H9 (cell line): ENCODE results near the gene DHDH. TPM values are rescaled to one million over a fixed set of nuclear protein-coding genes. Genes with fewer than 3 reads are reported as not detected.

ENCODE experiments used
- DNase-seq: peaks from one replicate; pipeline ENCODE4 v3.0.0-alpha.2; 2017
- H2AFZ ChIP-seq: one replicate; pipeline ENCODE4 v1.6.1; 2013; ENCODE audit warnings: mild to moderate bottlenecking, low read length, control low read depth, moderate library complexity
- H2AK5ac ChIP-seq: 2 replicates; pipeline ENCODE4 v1.6.1; 2013; ENCODE audit warnings: low read length, control low read depth, mixed read lengths; ENCODE audit not compliant: insufficient read length
- H2BK120ac ChIP-seq: one replicate; pipeline ENCODE4 v1.6.1; 2013; ENCODE audit warnings: low read depth, mild to moderate bottlenecking, low read length, control low read depth, inconsistent platforms; ENCODE audit not compliant: poor library complexity, severe bottlenecking
- H2BK12ac ChIP-seq: 2 replicates; pipeline ENCODE4 v1.6.1; 2013; ENCODE audit warnings: low read length, control low read depth, mixed read lengths, low read depth; ENCODE audit not compliant: insufficient read length
- H2BK15ac ChIP-seq: 2 replicates; pipeline ENCODE4 v1.6.1; 2013; ENCODE audit warnings: low read depth, low read length, control low read depth
- H2BK20ac ChIP-seq: one replicate; pipeline ENCODE4 v1.6.1; 2013; ENCODE audit warnings: low read depth, mild to moderate bottlenecking, low read length, control low read depth, inconsistent platforms; ENCODE audit not compliant: poor library complexity, severe bottlenecking
- H2BK5ac ChIP-seq: 2 replicates; pipeline ENCODE4 v1.6.1; 2013; ENCODE audit warnings: low read length, control low read depth, mixed read lengths; ENCODE audit not compliant: insufficient read length
- H3K14ac ChIP-seq: 2 replicates; pipeline ENCODE4 v1.6.1; 2013; ENCODE audit warnings: low read length, control low read depth; ENCODE audit not compliant: insufficient read depth
- H3K18ac ChIP-seq: 2 replicates; pipeline ENCODE4 v1.6.1; 2013; ENCODE audit warnings: low read depth, mild to moderate bottlenecking, mixed read lengths, low read length, control low read depth; ENCODE audit not compliant: insufficient read length
- H3K23ac ChIP-seq: 2 replicates; pipeline ENCODE4 v1.6.1; 2013; ENCODE audit warnings: low read length, control low read depth, mixed read lengths, low read depth; ENCODE audit not compliant: insufficient read length
- H3K23me2 ChIP-seq: 2 replicates; pipeline ENCODE4 v1.6.1; 2013; ENCODE audit warnings: low read depth, mild to moderate bottlenecking, mixed read lengths, low read length, control low read depth; ENCODE audit not compliant: insufficient read length, poor library complexity, severe bottlenecking
- H3K27ac ChIP-seq: 2 replicates; pipeline ENCODE4 v1.5.1; 2013; ENCODE audit warnings: low read length, control low read depth, mixed read lengths, low read depth; ENCODE audit not compliant: insufficient read length
- H3K27me3 ChIP-seq: 2 replicates; pipeline ENCODE4 v1.6.1; 2013; ENCODE audit warnings: low read length, control low read depth, inconsistent platforms; ENCODE audit not compliant: insufficient read depth
- H3K4ac ChIP-seq: 2 replicates; pipeline ENCODE4 v1.6.1; 2013; ENCODE audit warnings: low read depth, mild to moderate bottlenecking, control low read depth, inconsistent platforms, low read length, moderate library complexity
- H3K4me1 ChIP-seq: 2 replicates; pipeline ENCODE4 v1.6.1; 2013; ENCODE audit warnings: low read length, control low read depth, inconsistent platforms; ENCODE audit not compliant: insufficient read depth
- H3K4me2 ChIP-seq: 2 replicates; pipeline ENCODE4 v1.6.1; 2013; ENCODE audit warnings: low read length, control low read depth, mixed read lengths; ENCODE audit not compliant: insufficient read length, insufficient read depth
- H3K56ac ChIP-seq: 2 replicates; pipeline ENCODE4 v1.6.1; 2013; ENCODE audit warnings: low read depth, mild to moderate bottlenecking, mixed read lengths, low read length, control low read depth; ENCODE audit not compliant: insufficient read length
- H3K79me1 ChIP-seq: 2 replicates; pipeline ENCODE4 v1.6.1; 2013; ENCODE audit warnings: low read depth, mild to moderate bottlenecking, moderate library complexity, low read length, control low read depth, inconsistent platforms; ENCODE audit not compliant: insufficient read depth, poor library complexity, severe bottlenecking
- H3K79me2 ChIP-seq: 2 replicates; pipeline ENCODE4 v1.6.1; 2013; ENCODE audit warnings: low read length, control low read depth, inconsistent platforms; ENCODE audit not compliant: insufficient read depth
- H3K9ac ChIP-seq: 2 replicates; pipeline ENCODE4 v1.6.1; 2013; ENCODE audit warnings: low read length, control low read depth, mixed read lengths; ENCODE audit not compliant: insufficient read length; ENCODE audit errors: extremely low read depth
- H3K9me3 ChIP-seq: one replicate; pipeline ENCODE4 v1.6.1; 2013; ENCODE audit warnings: low read depth, low read length, inconsistent platforms; ENCODE audit not compliant: control insufficient read depth
- H3T11ph ChIP-seq: one replicate; pipeline ENCODE4 v1.6.1; 2013; ENCODE audit warnings: mild to moderate bottlenecking, low read length, control low read depth, inconsistent platforms
- H4K20me1 ChIP-seq: one replicate; pipeline ENCODE4 v1.6.1; 2013; ENCODE audit not compliant: control insufficient read depth, insufficient read length, insufficient read depth
- H4K5ac ChIP-seq: 2 replicates; pipeline ENCODE4 v1.6.1; 2013; ENCODE audit warnings: low read depth, mild to moderate bottlenecking, mixed read lengths, low read length, control low read depth; ENCODE audit not compliant: insufficient read length
- H4K8ac ChIP-seq: replicated peaks from 2 replicates; pipeline ENCODE4 v1.6.1; 2013; ENCODE audit warnings: low read length, control low read depth, mixed read lengths, low read depth; ENCODE audit not compliant: insufficient read length
- H4K91ac ChIP-seq: 2 replicates; pipeline ENCODE4 v1.6.1; 2013; ENCODE audit warnings: low read depth, mild to moderate bottlenecking, moderate library complexity, mixed read lengths, low read length, control low read depth; ENCODE audit not compliant: insufficient read length
- H3K27ac Mint-ChIP-seq, 3 experiments: 2 replicates in 2 of 3; 3 replicates in 1 of 3; pipeline ENCODE4 v1.8.0; 2020 to 2021; ENCODE audit warnings: mixed read lengths in 3 of 3, mild to moderate bottlenecking in 1 of 3, moderate library complexity in 1 of 3
- H3K27me3 Mint-ChIP-seq: 2 replicates; pipeline ENCODE4 v1.8.0; 2021; ENCODE audit warnings: low read depth, mild to moderate bottlenecking, moderate library complexity, mixed read lengths
- H3K36me3 Mint-ChIP-seq, 3 experiments: 2 replicates in 2 of 3; 3 replicates in 1 of 3; pipeline ENCODE4 v1.8.0; 2020 to 2021; ENCODE audit warnings: low read depth in 3 of 3, mixed read lengths in 3 of 3; ENCODE audit not compliant: insufficient read depth in 1 of 3
- H3K4me1 Mint-ChIP-seq, 2 experiments: 2 replicates each; pipeline ENCODE4 v1.8.0; 2020; ENCODE audit warnings: mixed read lengths in 2 of 2
- H3K4me3 Mint-ChIP-seq, 2 experiments: 2 replicates in 1 of 2; 3 replicates in 1 of 2; pipeline ENCODE4 v1.8.0; 2020 to 2021; ENCODE audit warnings: mild to moderate bottlenecking in 2 of 2, mixed read lengths in 2 of 2, moderate library complexity in 1 of 2
- H3K9me3 Mint-ChIP-seq, 2 experiments: 2 replicates in 1 of 2; 3 replicates in 1 of 2; pipeline ENCODE4 v1.8.0; 2020; ENCODE audit warnings: mild to moderate bottlenecking in 2 of 2, mixed read lengths in 2 of 2, moderate library complexity in 1 of 2
- CTCF ChIP-seq: fragments of 200-600 bp; sonication (generic); conservative IDR thresholded peaks from 3 replicates; pipeline ENCODE4 v1.8.0; 2021; ENCODE audit warnings: antibody characterized with exemption, mild to moderate bottlenecking
- WGBS: extraction: QIAGEN DNeasy Blood & Tissue Kit; methylation state at CpG from one replicate; pipeline ENCODE4 v1.1.7; 2013; ENCODE audit warnings: missing lambda C conversion rate, low lambda C conversion rate, mixed read lengths; ENCODE audit not compliant: insufficient read length; ENCODE audit errors: extremely low coverage; 5-methylcytosine and 5-hydroxymethylcytosine counted together
- total RNA-seq: library from RNA; stranded (reverse); gene quantifications from 2 replicates; pipeline ENCODE4 v1.2.1, GENCODE V29; 2021

Gene DHDH
- total RNA-seq, 1 experiment from 2014 or later: 2.0 TPM

- H4K8ac ChIP-seq: no peak overlapping the region
- H3K79me1 ChIP-seq: no peaks in the 10 kb centered on the region
- H2AK5ac ChIP-seq: no peak overlapping the region
- Mint-ChIP-seq H3K4me3 (no peak overlapping the region), H3K27me3 (no peaks in the 10 kb centered on the region), H3K9me3 (no peaks in the 10 kb centered on the region; a peak in 1 of 5 replicates), H3K4me1 (peaks cover 12 to 13% of the 10 kb centered on the region in 2 experiments), H3K36me3 (peaks cover 29 to 75% (median 70%) of the 10 kb centered on the region in 3 experiments), H3K27ac (no peak overlapping the region)
- no peak overlapping the region for H3K18ac ChIP-seq
- H3T11ph ChIP-seq: no peak overlapping the region
- TF ChIP-seq CTCF: no peak
- no peaks in the 10 kb centered on the region for H3K9me3 ChIP-seq
- H2BK5ac ChIP-seq: no peak overlapping the region
- H3K23me2 ChIP-seq: no peaks in the 10 kb centered on the region
- no peak overlapping the region for H3K4ac ChIP-seq
- no peak overlapping the region for H2AFZ ChIP-seq
- WGBS: no CpG with 5 or more reads among the region's 3 CpGs
- H3K4me1 ChIP-seq: no peaks in the 10 kb centered on the region
- no peaks in the 10 kb centered on the region for H4K20me1 ChIP-seq
- H3K27me3 ChIP-seq: no peaks in the 10 kb centered on the region
- no peak overlapping the region for H2BK12ac ChIP-seq
- no peaks in the 10 kb centered on the region; the same call in 1 of the 2 replicates for H3K79me2 ChIP-seq
- H2BK15ac ChIP-seq: no peak overlapping the region
- DNase-seq: no peak
- no peak overlapping the region for H4K91ac ChIP-seq
- H3K14ac ChIP-seq: no peak overlapping the region
- no peak overlapping the region for H3K23ac ChIP-seq
- no peak overlapping the region for H2BK120ac ChIP-seq
- H3K4me2 ChIP-seq: no peak overlapping the region
- no peak overlapping the region for H4K5ac ChIP-seq
- no peak overlapping the region for H3K27ac ChIP-seq
- no peak overlapping the region for H3K9ac ChIP-seq
- H3K56ac ChIP-seq: no peak overlapping the region
- no peak overlapping the region for H2BK20ac ChIP-seq
These were observed 52.7 kb downstream of the DHDH start for GRCh38 chr19:48986211-48986610.
